Vagina (tissue), 2 donors: ENCODE results near the gene MATR3.

Source experiments
- POLR2A ChIP-seq, 2 donors: fragments of 450-650 bp; IDR thresholded peaks; one replicate each; pipeline ENCODE4 v1.6.1; 2017; ENCODE audit warnings: antibody characterized with exemption in 2 of 2, mild to moderate bottlenecking in 2 of 2, moderate library complexity in 2 of 2
- POLR2AphosphoS5 ChIP-seq, 2 donors: sonication (generic); formaldehyde crosslinking; IDR thresholded peaks; one replicate each; pipeline ENCODE4 v1.9.0; 2017; ENCODE audit warnings: antibody characterized with exemption in 2 of 2, mild to moderate bottlenecking in 2 of 2, low read depth in 1 of 2; ENCODE audit not compliant: insufficient read depth in 1 of 2
- TF ChIP-seq, protein P1 (sequence below), 3 experiments: fragments of 450-650 bp in 2 of 3; fragments of 200-600 bp in 1 of 3; sonication (generic) in 1 of 3; IDR thresholded peaks; one replicate each; pipeline ENCODE4 v1.5.1; 2017 to 2019; ENCODE audit warnings: antibody characterized with exemption in 3 of 3, mild to moderate bottlenecking in 2 of 3, moderate library complexity in 2 of 3

DNA sequence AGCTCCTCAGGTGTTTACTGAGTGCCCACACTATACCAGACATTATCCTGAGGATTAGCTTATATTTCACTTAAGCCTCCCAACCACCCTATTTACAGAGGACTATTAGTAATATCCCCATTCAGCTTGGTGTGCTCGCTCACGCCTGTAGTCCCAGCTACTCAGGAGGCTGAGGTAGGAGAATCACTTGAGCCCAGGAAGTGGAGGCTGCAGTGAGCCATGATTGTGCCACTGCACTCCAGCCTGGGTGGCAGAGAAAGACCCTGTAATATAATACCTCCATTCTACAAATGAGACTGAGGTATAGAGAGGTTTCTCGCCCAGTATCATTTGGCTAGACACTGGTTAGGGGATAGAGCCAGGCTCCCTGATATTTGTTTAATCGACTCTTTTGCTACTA is 18.0 kb upstream of the MATR3 start:
- TF ChIP-seq, protein P1, sequence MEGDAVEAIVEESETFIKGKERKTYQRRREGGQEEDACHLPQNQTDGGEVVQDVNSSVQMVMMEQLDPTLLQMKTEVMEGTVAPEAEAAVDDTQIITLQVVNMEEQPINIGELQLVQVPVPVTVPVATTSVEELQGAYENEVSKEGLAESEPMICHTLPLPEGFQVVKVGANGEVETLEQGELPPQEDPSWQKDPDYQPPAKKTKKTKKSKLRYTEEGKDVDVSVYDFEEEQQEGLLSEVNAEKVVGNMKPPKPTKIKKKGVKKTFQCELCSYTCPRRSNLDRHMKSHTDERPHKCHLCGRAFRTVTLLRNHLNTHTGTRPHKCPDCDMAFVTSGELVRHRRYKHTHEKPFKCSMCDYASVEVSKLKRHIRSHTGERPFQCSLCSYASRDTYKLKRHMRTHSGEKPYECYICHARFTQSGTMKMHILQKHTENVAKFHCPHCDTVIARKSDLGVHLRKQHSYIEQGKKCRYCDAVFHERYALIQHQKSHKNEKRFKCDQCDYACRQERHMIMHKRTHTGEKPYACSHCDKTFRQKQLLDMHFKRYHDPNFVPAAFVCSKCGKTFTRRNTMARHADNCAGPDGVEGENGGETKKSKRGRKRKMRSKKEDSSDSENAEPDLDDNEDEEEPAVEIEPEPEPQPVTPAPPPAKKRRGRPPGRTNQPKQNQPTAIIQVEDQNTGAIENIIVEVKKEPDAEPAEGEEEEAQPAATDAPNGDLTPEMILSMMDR (IDR thresholded peaks at IDR 0.05) = no peak
- TF ChIP-seq POLR2AphosphoS5 (IDR thresholded peaks at IDR 0.05; ENCODE audit: insufficient read depth in 1 of 2, low read depth in 1 of 2) (no peak), POLR2A (IDR thresholded peaks at IDR 0.05) (no peak)
